Coronary artery (tissue), 2 donors: ENCODE data around the gene GTPBP2.
"Not testable (repeated sequence)": the region's sequence is repeated elsewhere in the genome, so short reads cannot be mapped to it uniquely, and the experiment has no call there.

ENCODE experiments used
- DNase-seq: peaks from one replicate; pipeline ENCODE4 v3.0.0-alpha.2; 2017; ENCODE audit warnings: low spot score
- H3K27ac ChIP-seq, 2 donors: fragments of 200-600 bp; sonication (generic); one replicate each; pipeline ENCODE4 v1.5.1; 2016 to 2019
- H3K4me3 ChIP-seq: fragments of 200-600 bp; sonication (generic); 2 replicates; pipeline ENCODE4 v1.5.1; 2016; ENCODE audit warnings: mild to moderate bottlenecking, moderate library complexity
- TF ChIP-seq, protein P1 (sequence below): fragments of 200-600 bp; sonication (generic); IDR thresholded peaks from one replicate; pipeline ENCODE4 v1.5.1; 2019; ENCODE audit warnings: antibody characterized with exemption

Gene GTPBP2

DNA sequence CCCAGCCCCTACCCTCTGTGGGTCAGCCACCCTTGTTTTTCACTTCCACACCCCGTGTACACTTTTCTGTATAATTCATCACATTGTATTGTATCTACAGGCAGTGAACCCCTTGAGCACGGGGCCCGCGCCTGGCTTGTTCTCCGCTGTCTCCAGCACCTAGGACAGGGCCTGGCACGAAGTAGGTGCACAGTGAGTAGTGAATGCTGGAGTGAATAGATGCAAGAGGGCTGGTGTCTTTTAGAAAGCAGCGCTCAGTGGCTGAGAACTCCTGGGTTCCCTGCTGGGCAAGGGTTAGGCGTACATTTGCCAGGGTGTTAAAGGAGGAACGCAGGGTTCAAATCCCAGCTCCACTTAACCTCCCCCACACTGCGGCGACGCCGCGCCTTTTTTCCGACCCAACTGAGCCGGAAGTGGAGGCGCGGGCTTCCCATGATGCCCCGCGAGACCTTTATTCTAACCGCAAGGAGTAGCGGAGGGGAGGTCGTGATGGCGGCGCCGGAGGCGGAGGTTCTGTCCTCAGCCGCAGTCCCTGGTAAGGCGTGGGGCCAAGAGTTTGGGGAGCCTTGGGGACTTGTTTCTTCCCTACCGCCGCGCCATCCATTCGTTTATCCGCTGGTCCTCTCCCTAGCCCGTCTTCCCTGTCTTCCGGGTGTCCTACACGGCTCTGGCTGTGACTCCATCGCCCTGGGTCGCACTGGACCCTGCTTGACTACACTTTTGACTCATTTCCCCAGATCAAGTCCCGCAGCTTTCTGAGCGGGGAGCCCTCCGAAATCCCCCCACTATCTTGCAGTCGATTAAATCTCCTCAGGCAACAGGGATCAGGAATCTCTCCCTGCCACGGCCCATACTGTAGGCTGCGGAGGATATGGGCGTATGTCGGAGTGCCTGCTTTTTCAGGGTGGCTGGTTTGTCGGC, 6.6 kb upstream of the GTPBP2 start, which contains the start of gene MAD2L1BP:
Gene MAD2L1BP (plus strand): TSS at position 454 of the 921 bp plus-strand sequence. CDS start 36 bp downstream, at position 490.
- TF ChIP-seq, protein P1, sequence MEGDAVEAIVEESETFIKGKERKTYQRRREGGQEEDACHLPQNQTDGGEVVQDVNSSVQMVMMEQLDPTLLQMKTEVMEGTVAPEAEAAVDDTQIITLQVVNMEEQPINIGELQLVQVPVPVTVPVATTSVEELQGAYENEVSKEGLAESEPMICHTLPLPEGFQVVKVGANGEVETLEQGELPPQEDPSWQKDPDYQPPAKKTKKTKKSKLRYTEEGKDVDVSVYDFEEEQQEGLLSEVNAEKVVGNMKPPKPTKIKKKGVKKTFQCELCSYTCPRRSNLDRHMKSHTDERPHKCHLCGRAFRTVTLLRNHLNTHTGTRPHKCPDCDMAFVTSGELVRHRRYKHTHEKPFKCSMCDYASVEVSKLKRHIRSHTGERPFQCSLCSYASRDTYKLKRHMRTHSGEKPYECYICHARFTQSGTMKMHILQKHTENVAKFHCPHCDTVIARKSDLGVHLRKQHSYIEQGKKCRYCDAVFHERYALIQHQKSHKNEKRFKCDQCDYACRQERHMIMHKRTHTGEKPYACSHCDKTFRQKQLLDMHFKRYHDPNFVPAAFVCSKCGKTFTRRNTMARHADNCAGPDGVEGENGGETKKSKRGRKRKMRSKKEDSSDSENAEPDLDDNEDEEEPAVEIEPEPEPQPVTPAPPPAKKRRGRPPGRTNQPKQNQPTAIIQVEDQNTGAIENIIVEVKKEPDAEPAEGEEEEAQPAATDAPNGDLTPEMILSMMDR = no peak
- Histone ChIP-seq H3K27ac (peak within 1 kb of the TSS; percentile 55 to 93), H3K4me3 (peak within 1 kb of the TSS; percentile 96)
- DNase-seq = peak; percentile 87

DNA sequence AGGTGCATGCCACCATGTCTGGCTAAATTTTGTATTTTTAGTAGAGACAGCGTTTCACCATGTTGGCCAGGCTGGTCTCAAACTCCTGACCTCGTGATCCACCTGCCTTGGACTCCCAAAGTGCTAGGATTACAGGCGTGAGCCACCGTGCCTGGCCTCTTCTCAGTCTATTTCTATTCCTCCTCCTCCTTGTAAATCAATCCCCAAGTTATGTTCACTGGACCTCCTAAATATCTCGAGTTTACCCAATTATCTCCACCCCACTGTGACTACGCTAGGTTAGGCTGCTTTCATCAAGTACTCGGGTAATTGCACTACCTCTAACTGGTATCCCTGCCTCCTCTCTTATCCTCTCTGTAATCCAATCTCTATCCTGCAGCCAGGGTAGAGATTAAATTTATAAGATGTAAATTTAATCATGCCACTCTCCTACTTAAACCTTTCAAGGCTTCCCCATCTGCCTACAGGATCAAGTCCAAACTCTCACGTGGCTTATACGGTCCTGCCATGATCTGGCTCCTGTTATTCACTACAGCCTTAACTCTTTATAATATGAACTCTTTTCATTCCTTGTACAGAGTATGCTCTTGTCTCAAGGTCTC, 5.7 kb upstream of the GTPBP2 start:
- no peak overlapping the region for H3K4me3 ChIP-seq

GRCh38 chr6:43633002-43633401, 3.9 kb upstream of the GTPBP2 start:
- H3K27ac ChIP-seq, H3K4me3 ChIP-seq, DNase-seq: not testable (repeated sequence)

More for the DNA sequence above, 5.7 kb upstream of the GTPBP2 start:
- TF ChIP-seq, protein P1 = no peak
- DNase-seq = no peak
- H3K27ac ChIP-seq = peak overlapping the region in 1 of 2 donors; percentile 55

- H3K27ac ChIP-seq = no peak overlapping the region
- no peak overlapping the region for H3K4me3 ChIP-seq
- no peak for DNase-seq
- TF ChIP-seq, protein P1 = no peak
These were observed 2.0 kb upstream of the GTPBP2 start for GRCh38 chr6:43630980-43631619.

GRCh38 chr6:43629505-43630300, 639 bp upstream of the GTPBP2 start:
- H3K4me3 ChIP-seq = peak overlapping the region; percentile 86
- H3K27ac ChIP-seq = peak overlapping the region; percentile 95 to 97
- TF ChIP-seq, protein P1 = no peak
- DNase-seq = peak; percentile 97

- Histone ChIP-seq H3K4me3 (peak overlapping the region; percentile 86), H3K27ac (peak overlapping the region; percentile 95 to 97)
- peak; percentile 81 for DNase-seq
- TF ChIP-seq, protein P1 = no peak
These were observed 516 bp downstream of the GTPBP2 start for GRCh38 chr6:43628393-43629103.
